ENCODE measurements around the gene FOXN4. TPM values are rescaled to one million over a fixed set of nuclear protein-coding genes. Genes with fewer than 3 reads are reported as not detected.

FOXN4 gene
- total and polyA plus RNA-seq, 3 experiments from 2014 or later = not detected

Other genes with a start within 250 kb of the FOXN4 start
- gene ALKBH2, start 215.8 kb downstream of the FOXN4 start, total RNA-seq = 10 to 100 TPM; 41.3 to 42.9 TPM
- gene ALKBH2, start 215.8 kb downstream of the FOXN4 start, polyA plus RNA-seq = 16.4 TPM
- 100 to 1,000 TPM in 1 of 2 experiments, 10 to 100 TPM in 1; 92.3 to 101 TPM for gene UNG, start 211.7 kb downstream of the FOXN4 start, total RNA-seq
- gene UNG, start 211.7 kb downstream of the FOXN4 start, polyA plus RNA-seq = 37.7 TPM
- 1 to 10 TPM; 7.8 to 7.9 TPM for gene ACACB, start 192.7 kb downstream of the FOXN4 start, total RNA-seq
- 1.4 TPM for gene ACACB, start 192.7 kb downstream of the FOXN4 start, polyA plus RNA-seq
- not detected for gene MYO1H, start 38.6 kb upstream of the FOXN4 start, total RNA-seq
- gene MYO1H, start 38.6 kb upstream of the FOXN4 start, polyA plus RNA-seq = not detected
- gene KCTD10, start 168.0 kb upstream of the FOXN4 start, total RNA-seq = 10 to 100 TPM; 44.9 to 48.1 TPM
- 27.4 TPM for gene KCTD10, start 168.0 kb upstream of the FOXN4 start, polyA plus RNA-seq
- 10 to 100 TPM; 38.3 to 40.2 TPM for gene UBE3B, start 168.3 kb upstream of the FOXN4 start, total RNA-seq
- gene UBE3B, start 168.3 kb upstream of the FOXN4 start, polyA plus RNA-seq = 20.8 TPM

Data from CD8-positive, alpha-beta memory T cell (primary cell).